LHCN-M2 (cell line): ENCODE measurements around the gene BRD9. TPM values are rescaled to one million over a fixed set of nuclear protein-coding genes. Genes with fewer than 3 reads are reported as not detected.

Experiments used
- DNase-seq: peaks from one replicate; pipeline ENCODE4 v3.0.0-alpha.2; 2012; ENCODE audit warnings: low read depth
- total RNA-seq: library from RNA; depleted of rRNA; stranded (reverse); fragments of >200 nt; gene quantifications from 2 replicates; pipeline ENCODE4 v1.2.3, GENCODE V29; 2014; rRNA removed

The BRD9 gene
- total RNA-seq, 1 experiment from 2014 or later, result 44.7 TPM

- no peak for DNase-seq
Observed at GRCh38 chr5:815449-815848, 77.2 kb downstream of the BRD9 start.

Other genes with a start within 250 kb of the BRD9 start
- gene TPPP, start 199.4 kb downstream of the BRD9 start, total RNA-seq, result 0.06 TPM in 1 of 2 replicates, not detected in the other
- not detected in 2 replicates for gene ZDHHC11B, start 108.1 kb downstream of the BRD9 start, total RNA-seq
- gene ZDHHC11, start 41.8 kb downstream of the BRD9 start, total RNA-seq, result 0.17 TPM in 1 of 2 replicates, not detected in the other
- gene TRIP13, start 83 bp upstream of the BRD9 start, total RNA-seq, result 64.7 and 65.9 TPM in 2 replicates
- not detected in 2 replicates for gene NKD2, start 116.0 kb upstream of the BRD9 start, total RNA-seq
- gene SLC12A7, start 219.3 kb upstream of the BRD9 start, total RNA-seq, result 2.5 and 5.5 TPM in 2 replicates